Bronchial epithelial cell (primary cell): Measurements from ENCODE around the gene MBNL2. TPM values are rescaled to one million over a fixed set of nuclear protein-coding genes. Genes with fewer than 3 reads are reported as not detected.

Experiments
- DNase-seq: peaks from one replicate; pipeline ENCODE4 v3.0.0-alpha.2; 2010; ENCODE audit warnings: low read depth
- FAIRE-seq: peaks from 2 replicates; lab custom pipeline; 2011; peaks lifted over from hg19 to GRCh38; lab: Jason Lieb, UNC
- H3K27me3 ChIP-seq: 2 replicates; pipeline ENCODE4 v1.5.1; 2011; ENCODE audit warnings: low read length; ENCODE audit not compliant: control insufficient read depth, insufficient read depth
- H3K36me3 ChIP-seq: 2 replicates; pipeline ENCODE4 v1.5.1; 2011; ENCODE audit warnings: low read length; ENCODE audit not compliant: control insufficient read depth, insufficient read depth
- H3K4me3 ChIP-seq: 2 replicates; pipeline ENCODE4 v1.5.1; 2011; ENCODE audit warnings: mild to moderate bottlenecking, low read depth, low read length, control low read depth
- total RNA-seq: library from RNA; depleted of rRNA; stranded (reverse); fragments of >200 nt; gene quantifications from 2 replicates; pipeline ENCODE4 v1.2.1, GENCODE V29; 2014
- TF ChIP-seq, protein P1 (sequence below): IDR thresholded peaks from 2 replicates; pipeline ENCODE4 v1.5.1; 2011; ENCODE audit warnings: mild to moderate bottlenecking, moderate library complexity, low read length, control low read depth, inconsistent platforms; ENCODE audit not compliant: insufficient read depth, severe bottlenecking

MBNL2 gene
- total RNA-seq, 1 donor from 2014 or later: 12.4 TPM

DNA sequence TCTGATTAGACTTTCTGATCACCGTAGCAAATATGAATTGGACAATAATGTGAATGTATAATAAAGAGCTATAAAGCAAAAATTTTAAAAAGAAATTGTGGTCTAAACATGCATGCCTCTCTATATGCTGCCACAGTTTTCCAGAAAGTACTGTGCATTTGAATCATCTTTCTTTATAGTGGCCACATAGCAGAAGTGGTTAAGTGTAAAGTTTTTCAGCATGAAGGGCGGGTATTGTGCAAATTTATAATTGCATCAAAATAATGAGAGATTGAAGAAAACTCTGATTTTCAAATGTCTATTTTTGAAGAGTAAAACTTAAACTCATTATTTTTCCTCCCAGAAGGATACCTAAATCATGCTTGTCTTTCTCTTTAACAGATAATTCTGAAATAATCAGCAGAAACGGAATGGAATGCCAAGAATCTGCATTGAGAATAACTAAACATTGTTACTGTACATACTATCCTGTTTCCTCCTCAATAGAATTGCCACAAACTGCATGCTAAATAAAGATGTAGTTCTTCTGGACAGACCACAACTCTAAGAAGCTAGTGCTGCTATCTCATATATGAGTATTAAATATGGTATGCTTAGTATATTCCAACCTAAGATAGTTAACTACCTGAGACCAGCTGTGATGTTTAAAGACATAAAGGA lies 168.9 kb downstream of the MBNL2 start:
- Histone ChIP-seq H3K4me3 (no peak overlapping the region), H3K27me3 (no peaks in the 10 kb centered on the region), H3K36me3 (peaks cover 5% of the 10 kb centered on the region)
- no peak for FAIRE-seq
- TF ChIP-seq, protein P1, sequence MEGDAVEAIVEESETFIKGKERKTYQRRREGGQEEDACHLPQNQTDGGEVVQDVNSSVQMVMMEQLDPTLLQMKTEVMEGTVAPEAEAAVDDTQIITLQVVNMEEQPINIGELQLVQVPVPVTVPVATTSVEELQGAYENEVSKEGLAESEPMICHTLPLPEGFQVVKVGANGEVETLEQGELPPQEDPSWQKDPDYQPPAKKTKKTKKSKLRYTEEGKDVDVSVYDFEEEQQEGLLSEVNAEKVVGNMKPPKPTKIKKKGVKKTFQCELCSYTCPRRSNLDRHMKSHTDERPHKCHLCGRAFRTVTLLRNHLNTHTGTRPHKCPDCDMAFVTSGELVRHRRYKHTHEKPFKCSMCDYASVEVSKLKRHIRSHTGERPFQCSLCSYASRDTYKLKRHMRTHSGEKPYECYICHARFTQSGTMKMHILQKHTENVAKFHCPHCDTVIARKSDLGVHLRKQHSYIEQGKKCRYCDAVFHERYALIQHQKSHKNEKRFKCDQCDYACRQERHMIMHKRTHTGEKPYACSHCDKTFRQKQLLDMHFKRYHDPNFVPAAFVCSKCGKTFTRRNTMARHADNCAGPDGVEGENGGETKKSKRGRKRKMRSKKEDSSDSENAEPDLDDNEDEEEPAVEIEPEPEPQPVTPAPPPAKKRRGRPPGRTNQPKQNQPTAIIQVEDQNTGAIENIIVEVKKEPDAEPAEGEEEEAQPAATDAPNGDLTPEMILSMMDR: no peak
- no peak for DNase-seq

DNA sequence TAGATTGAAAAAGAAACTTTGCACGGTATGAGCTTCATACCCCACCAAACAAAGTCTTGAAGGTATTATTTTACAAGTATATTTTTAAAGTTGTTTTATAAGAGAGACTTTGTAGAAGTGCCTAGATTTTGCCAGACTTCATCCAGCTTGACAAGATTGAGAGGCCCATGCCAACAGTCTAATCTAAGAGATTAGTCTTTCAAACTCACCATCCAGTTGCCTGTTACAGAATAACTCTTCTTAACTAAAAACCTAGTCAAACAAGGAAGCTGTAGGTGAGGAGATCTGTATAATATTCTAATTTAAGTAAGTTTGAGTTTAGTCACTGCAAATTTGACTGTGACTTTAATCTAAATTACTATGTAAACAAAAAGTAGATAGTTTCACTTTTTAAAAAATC lies 169.9 kb downstream of the MBNL2 start:
- H3K4me3 ChIP-seq: no peak overlapping the region
- no peaks in the 10 kb centered on the region for H3K27me3 ChIP-seq
- FAIRE-seq: no peak
- TF ChIP-seq, protein P1: no peak
- H3K36me3 ChIP-seq: peaks cover 5% of the 10 kb centered on the region
- DNase-seq: no peak

DNA sequence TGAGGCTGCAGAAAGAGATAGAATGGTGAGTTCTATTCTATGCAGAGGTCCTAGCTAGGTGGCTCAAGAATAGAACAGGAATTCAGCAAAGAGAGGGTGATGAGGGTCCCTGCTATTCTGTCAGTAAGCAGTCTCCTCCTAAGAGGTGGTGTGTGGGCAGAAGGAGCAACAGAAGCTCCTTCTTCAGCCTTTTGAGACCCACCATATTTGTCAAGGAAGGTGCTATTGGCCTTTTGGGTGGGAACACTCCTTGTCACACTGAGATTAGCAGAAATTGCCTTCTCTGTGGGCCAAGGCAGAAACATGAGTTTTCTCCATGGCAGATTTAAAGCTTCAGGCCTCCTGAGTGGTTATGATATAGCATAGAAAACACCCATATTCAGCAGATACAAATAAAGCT lies 172.4 kb downstream of the MBNL2 start:
- Histone ChIP-seq H3K4me3 (no peak overlapping the region), H3K36me3 (no peaks in the 10 kb centered on the region), H3K27me3 (no peaks in the 10 kb centered on the region)
- FAIRE-seq (no peak), DNase-seq (no peak)
- TF ChIP-seq, protein P1: no peak

DNA sequence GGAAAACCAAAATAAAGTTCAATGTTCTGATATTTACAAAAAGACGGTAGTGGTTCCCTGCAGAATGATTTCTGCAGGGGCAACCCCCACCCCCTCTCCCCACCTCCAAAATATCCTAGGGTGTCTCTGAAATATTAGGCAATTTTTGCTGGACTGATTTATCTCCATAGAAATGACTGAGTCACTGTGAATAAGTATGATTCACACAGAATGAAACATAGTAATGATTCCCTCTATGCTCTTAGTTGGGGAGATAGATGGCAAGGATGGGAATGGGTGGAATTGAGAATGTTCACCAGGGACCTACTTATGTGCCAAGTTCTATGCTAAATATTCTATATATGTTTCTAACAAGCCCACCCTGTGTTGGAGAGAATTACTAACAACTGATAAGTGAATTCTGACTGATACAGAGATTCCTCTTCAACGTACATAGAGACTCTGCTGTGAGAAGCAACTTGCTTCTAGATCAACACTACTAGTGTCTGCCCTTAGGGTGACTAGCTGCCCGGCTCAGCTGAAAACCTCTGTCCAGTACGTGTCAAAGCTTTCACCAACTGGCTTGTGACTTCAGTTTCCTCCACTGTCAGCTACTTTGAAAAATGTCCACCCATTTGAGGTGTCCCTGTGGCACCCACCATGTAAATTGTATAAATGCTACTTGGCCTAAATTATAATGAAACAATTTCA lies 173.5 kb downstream of the MBNL2 start:
- Histone ChIP-seq H3K4me3 (no peak overlapping the region), H3K27me3 (no peaks in the 10 kb centered on the region), H3K36me3 (no peaks in the 10 kb centered on the region)
- TF ChIP-seq, protein P1: no peak
- peak; percentile 87 for DNase-seq
- no peak for FAIRE-seq

DNA sequence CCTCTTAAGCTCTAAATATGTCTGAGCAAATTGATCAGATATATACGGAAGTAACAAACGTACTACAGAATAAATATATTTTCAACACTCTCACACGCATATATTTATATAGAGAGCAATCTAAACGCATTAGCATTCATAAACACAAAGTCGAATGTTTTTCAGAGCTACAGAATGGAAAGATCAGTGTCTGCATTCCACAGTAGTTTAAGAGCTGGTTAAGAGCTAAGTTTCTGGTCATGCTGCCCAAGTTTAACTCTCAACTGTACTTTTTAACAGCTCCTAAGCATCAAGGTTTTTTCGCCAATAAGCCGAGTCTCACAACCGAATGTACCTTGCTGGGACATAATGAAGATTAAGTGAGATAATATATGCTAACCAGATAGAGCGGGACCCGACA lies 175.1 kb downstream of the MBNL2 start:
- Histone ChIP-seq H3K36me3 (no peaks in the 10 kb centered on the region), H3K4me3 (no peak overlapping the region), H3K27me3 (no peaks in the 10 kb centered on the region)
- TF ChIP-seq, protein P1: no peak
- DNase-seq: no peak
- no peak for FAIRE-seq
